ENCODE data around the gene TRIM21.
A peak's percentile ranks its signal among the peaks of the same experiment; 100 is the strongest.
"Not testable (repeated sequence)": the region's sequence is repeated elsewhere in the genome, so short reads cannot be mapped to it uniquely, and the experiment has no call there.

The TRIM21 gene

DNA sequence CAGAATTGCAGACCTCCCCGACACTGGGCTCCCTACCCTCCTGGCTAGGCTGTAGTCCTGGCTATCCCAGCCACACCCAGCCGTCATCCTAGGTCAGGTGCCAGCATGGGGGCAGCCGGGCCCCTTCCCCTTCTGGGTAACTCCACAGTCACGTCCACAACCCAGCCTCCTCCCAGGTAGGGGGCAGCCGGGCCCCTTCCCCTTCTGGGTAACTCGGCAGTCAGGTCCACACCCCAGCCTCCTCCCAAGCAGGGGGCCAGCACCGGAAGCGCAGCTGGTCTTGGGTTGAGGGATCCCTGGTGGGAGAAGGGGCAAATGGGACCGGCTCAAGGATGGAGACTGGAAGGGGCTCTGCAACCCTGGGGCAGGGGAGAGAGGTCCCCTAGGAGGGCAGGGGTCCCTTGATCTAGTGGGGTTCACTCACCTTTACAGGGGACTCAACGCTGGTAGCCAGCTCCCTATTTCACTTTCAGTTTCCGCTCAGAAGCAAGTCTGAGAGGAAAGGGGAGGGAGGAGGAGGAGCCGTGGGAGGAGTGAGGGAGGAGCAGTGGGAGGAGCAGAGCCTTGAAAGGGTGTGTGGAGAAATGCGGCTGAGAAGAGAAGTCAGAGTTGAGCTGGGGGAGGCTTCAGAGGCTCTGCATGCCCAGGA is at the start of gene TRIM21:
Gene TRIM21 (minus strand): TSS at position 494 of the 649 bp plus-strand sequence. CDS start 3,293 bp downstream, outside the sequence.
- peak; percentile 74 for DNase-seq (ENCODE audit: low spot score)

DNA sequence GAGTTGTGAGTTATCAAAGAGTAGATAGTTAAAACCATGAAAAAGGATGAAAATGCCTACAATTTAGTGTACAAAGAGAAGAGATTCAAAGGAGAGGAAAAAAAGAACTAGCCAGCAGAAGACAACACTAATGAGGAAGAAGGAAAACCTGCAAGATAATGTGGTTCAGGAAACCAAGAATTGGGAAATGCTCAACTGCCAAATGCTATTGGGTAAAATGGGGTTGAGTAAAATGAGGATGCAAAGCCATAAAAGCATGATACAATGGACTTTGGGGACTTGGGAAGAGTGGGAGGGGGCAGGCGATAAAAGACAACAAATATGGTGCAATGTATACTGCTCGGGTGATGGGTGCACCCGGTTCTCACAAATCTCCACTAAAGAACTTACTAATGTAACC is 48.0 kb upstream of the TRIM21 start:
- no peak for DNase-seq (ENCODE audit: low spot score)

- no peak for DNase-seq (ENCODE audit: low spot score)
Observed at GRCh38 chr11:4436411-4436810, 42.9 kb upstream of the TRIM21 start.

- no peak for DNase-seq (ENCODE audit: low spot score)
Observed at GRCh38 chr11:4433856-4434255, 40.4 kb upstream of the TRIM21 start.

DNA sequence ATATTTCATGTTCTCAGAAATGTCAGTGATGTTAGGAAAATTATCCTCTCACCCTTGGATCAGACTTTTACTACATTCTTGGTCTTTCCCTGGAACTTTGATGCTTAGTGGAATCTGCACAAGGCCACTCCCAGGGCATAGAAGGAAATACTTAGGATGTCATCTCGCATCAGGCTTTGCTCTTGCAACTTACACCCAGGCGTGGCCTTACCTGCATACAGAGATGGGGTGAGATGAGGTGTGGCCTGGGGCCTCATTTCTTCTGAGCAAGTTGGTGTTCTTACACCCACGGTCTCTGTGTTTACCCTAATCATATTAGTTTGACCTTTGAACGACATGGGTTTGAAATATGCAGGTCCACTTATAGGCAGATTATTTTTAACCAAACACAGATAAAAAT is 36.5 kb upstream of the TRIM21 start:
- DNase-seq (ENCODE audit: low spot score): no peak

DNA sequence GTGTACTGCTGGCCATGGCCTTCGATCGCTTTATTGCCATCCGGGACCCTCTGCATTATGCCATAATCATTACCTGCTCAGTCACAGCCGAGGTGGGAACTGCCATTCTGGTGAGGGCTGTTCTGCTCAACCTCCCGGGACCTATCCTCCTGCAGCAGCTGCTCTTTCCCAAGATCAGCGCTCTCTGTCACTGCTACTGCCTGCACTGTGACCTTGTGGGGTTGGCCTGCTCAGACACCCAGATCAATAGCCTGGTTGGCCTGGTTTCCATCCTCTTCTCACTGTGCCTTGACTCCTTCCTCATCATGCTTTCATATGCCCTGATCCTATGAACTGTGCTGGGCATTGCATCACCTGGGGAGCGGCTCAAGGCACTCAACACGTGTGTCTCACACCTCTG is 24.9 kb upstream of the TRIM21 start:
- no peak for DNase-seq (ENCODE audit: low spot score)

- no peak for DNase-seq (ENCODE audit: low spot score)
Observed at GRCh38 chr11:4416816-4417215, 23.3 kb upstream of the TRIM21 start.

DNA sequence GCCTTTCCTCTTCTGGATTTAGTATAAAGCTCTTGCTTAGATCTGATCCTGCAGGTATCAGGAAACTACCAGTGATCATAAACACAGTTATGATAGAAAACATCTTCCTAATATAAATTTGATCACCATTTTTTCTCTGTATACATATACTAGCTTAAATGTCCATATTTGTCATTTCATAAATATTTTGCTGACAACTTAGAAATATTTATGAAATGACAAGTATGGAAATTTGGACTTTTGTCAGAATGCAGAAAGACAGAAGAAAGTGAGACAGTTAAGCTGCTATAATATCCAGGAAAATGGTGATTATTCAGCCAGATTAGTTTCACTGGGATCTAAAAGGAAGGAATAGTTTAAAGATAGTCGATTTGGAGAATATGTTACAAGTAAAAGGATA is 22.8 kb upstream of the TRIM21 start:
- DNase-seq (ENCODE audit: low spot score): no peak

DNA sequence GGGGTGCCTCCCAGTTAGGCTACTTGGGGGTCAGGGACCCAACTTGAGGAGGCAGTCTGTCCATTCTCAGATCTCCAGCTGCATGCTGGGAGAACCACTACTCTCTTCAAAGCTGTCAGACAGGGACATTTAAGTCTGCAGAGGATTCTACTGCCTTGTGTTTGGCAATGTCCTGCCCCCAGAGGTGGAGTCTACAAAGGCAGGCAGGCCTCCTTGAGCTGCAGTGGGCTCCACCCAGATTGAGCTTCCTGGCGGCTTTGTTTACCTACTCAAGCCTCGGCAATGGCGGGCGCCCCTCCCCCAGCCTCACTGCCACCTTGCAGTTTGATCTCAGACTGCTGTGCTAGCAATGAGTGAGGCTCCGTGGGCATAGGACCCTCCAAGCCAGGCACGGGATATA is 12.7 kb upstream of the TRIM21 start:
- not testable (repeated sequence) for DNase-seq (ENCODE audit: low spot score)

DNA sequence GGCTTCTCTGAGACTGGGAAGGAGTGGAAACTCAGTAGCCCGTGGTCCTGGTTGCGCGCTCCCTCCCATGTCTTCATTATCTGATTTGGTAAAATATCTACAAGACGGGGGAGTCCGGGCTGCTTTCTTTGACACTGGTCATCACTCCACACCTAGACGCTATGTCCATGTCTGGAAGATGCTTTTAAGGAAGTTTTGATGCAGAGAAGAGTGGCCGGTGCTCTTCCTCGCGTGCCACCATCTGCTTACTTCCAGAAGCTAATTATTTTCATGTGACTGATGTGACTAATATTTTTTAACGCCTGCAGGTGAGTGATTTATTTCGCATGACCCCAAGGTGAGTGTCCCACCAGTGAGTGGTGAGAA is 339 bp upstream of the TRIM21 start:
- DNase-seq (ENCODE audit: low spot score): no peak

- no peak for DNase-seq (ENCODE audit: low spot score)
Observed at GRCh38 chr11:4388221-4388620, 5.3 kb downstream of the TRIM21 start.

- DNase-seq (ENCODE audit: low spot score): no peak
Observed at GRCh38 chr11:4385978-4386740, 7.3 kb downstream of the TRIM21 start.

DNA sequence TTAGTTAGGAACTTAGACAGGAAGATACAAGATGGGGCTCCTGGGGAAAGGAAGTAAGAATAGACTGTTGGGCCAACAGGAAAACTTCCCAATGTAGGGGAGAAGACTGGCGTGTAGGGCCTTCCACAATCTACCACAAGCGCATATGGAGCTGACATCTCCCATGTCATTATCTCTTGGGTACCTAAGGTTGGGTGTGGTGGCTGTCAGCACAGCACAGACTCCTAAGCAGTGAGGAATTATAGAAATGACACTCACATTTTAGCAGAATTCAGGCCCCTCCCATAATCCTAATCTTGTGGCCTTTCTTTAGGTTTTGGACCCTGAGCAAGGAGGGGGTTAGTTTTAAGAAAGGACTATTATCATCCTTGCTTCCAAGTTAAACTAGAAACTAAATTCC is 11.6 kb downstream of the TRIM21 start:
- no peak for DNase-seq (ENCODE audit: low spot score)

GRCh38 chr11:4375431-4376140 is 17.9 kb downstream of the TRIM21 start:
- DNase-seq (ENCODE audit: low spot score): no peak

- no peak for DNase-seq (ENCODE audit: low spot score)
Observed at GRCh38 chr11:4370166-4370565, 23.3 kb downstream of the TRIM21 start.

DNA sequence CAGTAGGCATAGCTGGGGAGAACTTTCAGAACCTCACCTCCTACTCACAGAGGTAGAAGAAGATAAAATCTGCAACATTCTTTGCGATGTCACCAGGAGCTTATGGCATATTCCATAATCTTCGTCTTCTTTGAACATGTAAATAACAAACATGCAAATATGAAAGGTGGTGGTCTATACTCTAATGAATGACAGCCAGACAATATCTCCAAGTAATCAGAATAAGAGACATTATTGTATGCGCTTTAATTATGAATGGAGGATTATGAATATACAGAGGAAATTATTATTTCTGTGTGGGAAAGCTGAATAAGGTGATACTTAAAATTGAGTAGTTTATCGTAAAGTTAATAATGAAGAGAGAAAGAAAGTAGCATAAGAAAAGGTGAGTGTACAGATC is 25.2 kb downstream of the TRIM21 start, which contains the start of gene OR52B4:
Gene OR52B4 (minus strand): TSS at position 101 of the 400 bp plus-strand sequence. CDS start 91 bp downstream, at position 10.
- no peak for DNase-seq (ENCODE audit: low spot score)

- DNase-seq (ENCODE audit: low spot score): not testable (repeated sequence)
Observed at GRCh38 chr11:4348142-4348541, 45.4 kb downstream of the TRIM21 start.

GRCh38 chr11:4345366-4345765 is 48.1 kb downstream of the TRIM21 start:
- DNase-seq (ENCODE audit: low spot score): not testable (repeated sequence)
